Measurements from ENCODE around the gene MAD2L1BP. TPM values are rescaled to one million over a fixed set of nuclear protein-coding genes. Genes with fewer than 3 reads are reported as not detected.
A peak's percentile ranks its signal among the peaks of the same experiment; 100 is the strongest.

MAD2L1BP gene
- total and polyA plus RNA-seq, 2 of the 13 experiments (the other 11 are each of a cell fraction or from before 2014, with no cell fraction given) = 54.2 to 55.5 TPM

DNA sequence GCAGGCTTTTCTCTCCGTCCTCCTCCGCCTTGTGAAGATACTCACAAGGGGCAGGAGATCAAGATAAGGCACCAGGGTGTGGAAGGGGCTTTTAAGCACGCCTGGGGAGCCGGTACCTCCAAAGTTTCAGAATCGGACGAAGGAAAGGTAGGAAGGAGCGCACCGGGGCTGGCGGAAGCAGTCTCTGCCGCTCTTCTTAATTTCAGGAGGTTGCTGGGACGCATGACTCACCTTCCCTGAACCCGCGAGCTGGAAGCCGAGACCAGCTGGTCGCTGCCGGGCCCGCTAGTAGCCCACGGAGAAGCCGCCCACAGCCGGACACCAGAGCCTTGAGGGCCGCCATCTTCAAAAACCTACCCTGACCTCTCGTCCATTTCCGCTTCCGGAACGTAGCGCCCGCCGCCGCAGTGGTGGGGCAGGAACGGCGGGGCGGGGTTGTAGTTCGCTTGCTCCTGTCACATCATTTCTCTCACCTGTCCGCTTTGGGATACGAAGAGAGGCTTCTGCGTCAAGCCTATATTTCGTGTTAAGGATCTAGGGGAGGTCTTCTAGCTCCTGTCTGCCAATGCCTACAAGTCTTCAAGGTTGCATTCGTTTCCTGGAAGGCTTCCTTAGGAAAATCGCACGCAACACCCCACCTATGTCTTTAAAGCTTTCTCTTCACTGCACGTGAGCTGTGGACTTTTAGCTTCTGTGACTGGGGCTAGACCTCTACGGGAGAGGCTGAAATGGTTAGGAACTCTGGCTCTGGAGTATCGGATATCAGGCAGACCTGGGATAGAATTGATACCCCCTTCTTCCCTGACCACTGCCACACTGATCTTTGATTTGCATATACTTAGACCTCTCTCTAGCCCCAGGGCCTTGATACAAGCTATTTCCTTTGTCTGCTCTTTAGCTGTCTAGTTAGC is 52.1 kb downstream of the MAD2L1BP start, which contains the start of gene MRPS18A (continued):
- TF ChIP-seq REXO4 (CRISPR knock-in tag; IDR thresholded peaks at IDR 0.05; ENCODE audit: borderline replicate concordance) = no peak
- peak; percentile 95 for TF ChIP-seq KAT7 (CRISPR knock-in tag; IDR thresholded peaks at IDR 0.05; ENCODE audit: borderline replicate concordance)
- no peak for TF ChIP-seq ZFP36L2 (CRISPR knock-in tag; IDR thresholded peaks at IDR 0.05)
- TF ChIP-seq KDM5A (IDR thresholded peaks at IDR 0.05; ENCODE audit: borderline replicate concordance, low read length) = peak; percentile 89
- no peak for TF ChIP-seq PHB2 (IDR thresholded peaks at IDR 0.05; ENCODE audit: partially characterized antibody)
- no peak; the same call in 1 of the 2 replicates for TF ChIP-seq SNAI1 (CRISPR knock-in tag; IDR thresholded peaks at IDR 0.05; ENCODE audit: borderline replicate concordance)
- TF ChIP-seq PREB (CRISPR knock-in tag; IDR thresholded peaks at IDR 0.05) = no peak
- no peak for TF ChIP-seq ZNF24 (IDR thresholded peaks at IDR 0.05)
- no peak for TF ChIP-seq TP53 (CRISPR knock-in tag; conservative IDR thresholded peaks at IDR 0.05)
- no peak for TF ChIP-seq TCF7 (IDR thresholded peaks at IDR 0.05; ENCODE audit: low read depth)
- TF ChIP-seq MAFK (conservative IDR thresholded peaks at IDR 0.05 in 1 of 2, IDR thresholded peaks at IDR 0.05 in 1 of 2; ENCODE audit: low read length in 2 of 2) = no peak
- TF ChIP-seq ZNF737 (CRISPR knock-in tag; IDR thresholded peaks at IDR 0.05; ENCODE audit: borderline replicate concordance) = peak; percentile 38; the same call in 1 of the 2 replicates
- no peak for TF ChIP-seq TEAD2 (CRISPR knock-in tag; IDR thresholded peaks at IDR 0.05)
- TF ChIP-seq ZBTB49 (CRISPR knock-in tag; IDR thresholded peaks at IDR 0.05; ENCODE audit: borderline replicate concordance) = no peak
- TF ChIP-seq HNRNPL (IDR thresholded peaks at IDR 0.05; ENCODE audit: low read depth, low read length) = no peak
- TF ChIP-seq, protein P1, sequence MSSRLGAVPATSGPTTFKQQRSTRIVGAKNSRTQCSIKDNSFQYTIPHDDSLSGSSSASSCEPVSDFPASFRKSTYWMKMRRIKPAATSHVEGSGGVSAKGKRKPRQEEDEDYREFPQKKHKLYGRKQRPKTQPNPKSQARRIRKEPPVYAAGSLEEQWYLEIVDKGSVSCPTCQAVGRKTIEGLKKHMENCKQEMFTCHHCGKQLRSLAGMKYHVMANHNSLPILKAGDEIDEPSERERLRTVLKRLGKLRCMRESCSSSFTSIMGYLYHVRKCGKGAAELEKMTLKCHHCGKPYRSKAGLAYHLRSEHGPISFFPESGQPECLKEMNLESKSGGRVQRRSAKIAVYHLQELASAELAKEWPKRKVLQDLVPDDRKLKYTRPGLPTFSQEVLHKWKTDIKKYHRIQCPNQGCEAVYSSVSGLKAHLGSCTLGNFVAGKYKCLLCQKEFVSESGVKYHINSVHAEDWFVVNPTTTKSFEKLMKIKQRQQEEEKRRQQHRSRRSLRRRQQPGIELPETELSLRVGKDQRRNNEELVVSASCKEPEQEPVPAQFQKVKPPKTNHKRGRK (CRISPR knock-in tag; IDR thresholded peaks at IDR 0.05) = no peak
